Kidney capillary endothelial cell (primary cell): ENCODE measurements around the gene OR7A17.

Source experiments
- DNase-seq: peaks from one replicate; pipeline ENCODE4 v3.0.0-alpha.2; 2018; ENCODE audit warnings: low spot score

OR7A17 gene

GRCh38 chr19:14886032-14886431 is at the start of gene OR7A17:
TSS of gene OR7A17 (minus strand) at chr19:14886132. CDS start at chr19:14881355, 4,777 bp downstream.
- no peak for DNase-seq

- no peak for DNase-seq
Observed at GRCh38 chr19:14933506-14933905, 47.6 kb upstream of the OR7A17 start.

- DNase-seq: no peak
Observed at GRCh38 chr19:14916848-14917247, 30.9 kb upstream of the OR7A17 start.

GRCh38 chr19:14915116-14915515 is 29.2 kb upstream of the OR7A17 start:
- no peak for DNase-seq

- no peak for DNase-seq
Observed at GRCh38 chr19:14906711-14907110, 20.8 kb upstream of the OR7A17 start.

GRCh38 chr19:14901675-14902260 is 15.8 kb upstream of the OR7A17 start:
- no peak for DNase-seq

- no peak for DNase-seq
Observed at GRCh38 chr19:14890643-14891379, 4.9 kb upstream of the OR7A17 start.

- no peak for DNase-seq
Observed at GRCh38 chr19:14889994-14890642, 4.2 kb upstream of the OR7A17 start.

- no peak for DNase-seq
Observed at GRCh38 chr19:14871619-14872230, 14.2 kb downstream of the OR7A17 start.

- no peak for DNase-seq
Observed at GRCh38 chr19:14868497-14868896, 17.4 kb downstream of the OR7A17 start.

GRCh38 chr19:14848822-14849221 is 37.1 kb downstream of the OR7A17 start, which contains the start of gene OR7A10:
TSS of gene OR7A10 (minus strand) at chr19:14848922. CDS start at chr19:14841877, 7,045 bp downstream.
- DNase-seq: no peak

GRCh38 chr19:14843578-14843977 is 42.4 kb downstream of the OR7A17 start:
- no peak for DNase-seq

GRCh38 chr19:14843169-14843568 is 42.8 kb downstream of the OR7A17 start:
- no peak for DNase-seq

- no peak for DNase-seq
Observed at GRCh38 chr19:14840206-14840605, 45.7 kb downstream of the OR7A17 start.

GRCh38 chr19:14837391-14837790 is 48.5 kb downstream of the OR7A17 start:
- DNase-seq: no peak

- DNase-seq: no peak
Observed at GRCh38 chr19:14835011-14835410, 50.9 kb downstream of the OR7A17 start, which contains the start of the genes OR7A5 and OR7C1. TSS of gene OR7A5 (minus strand) at chr19:14835185. CDS start at chr19:14828241, 6,944 bp downstream. TSS of gene OR7C1 (minus strand) at chr19:14835185. CDS start at chr19:14800136, 35,049 bp downstream.

GRCh38 chr19:14830702-14831101 is 55.2 kb downstream of the OR7A17 start:
- DNase-seq: no peak
